Tibial nerve (tissue), 3 donors: ENCODE measurements around the gene DEF6.

Experiments used
- POLR2A ChIP-seq, 2 donors: fragments of 450-650 bp; IDR thresholded peaks; one replicate each; pipeline ENCODE4 v1.6.1; 2017; ENCODE audit warnings: antibody characterized with exemption in 2 of 2, mild to moderate bottlenecking in 2 of 2, moderate library complexity in 2 of 2
- TF ChIP-seq, protein P1 (sequence below), 5 experiments: fragments of 200-600 bp in 3 of 5; fragments of 450-650 bp in 2 of 5; sonication (generic) in 3 of 5; IDR thresholded peaks; one replicate each; pipeline ENCODE4 v1.5.1; 2016 to 2019; ENCODE audit warnings: antibody characterized with exemption in 5 of 5, mild to moderate bottlenecking in 3 of 5, moderate library complexity in 2 of 5

DNA sequence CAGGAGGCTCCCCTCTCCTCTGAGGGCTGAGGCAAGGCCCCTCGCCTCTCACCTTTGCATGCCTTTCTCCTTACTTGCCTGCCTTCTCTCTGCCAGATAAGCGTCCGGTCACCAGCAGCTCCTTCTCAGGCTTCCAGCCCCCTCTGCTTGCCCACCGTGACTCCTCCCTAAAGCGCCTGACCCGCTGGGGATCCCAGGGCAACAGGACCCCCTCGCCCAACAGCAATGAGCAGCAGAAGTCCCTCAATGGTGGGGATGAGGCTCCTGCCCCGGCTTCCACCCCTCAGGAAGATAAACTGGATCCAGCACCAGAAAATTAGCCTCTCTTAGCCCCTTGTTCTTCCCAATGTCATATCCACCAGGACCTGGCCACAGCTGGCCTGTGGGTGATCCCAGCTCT lies 23.5 kb downstream of the DEF6 start:
- TF ChIP-seq, protein P1, sequence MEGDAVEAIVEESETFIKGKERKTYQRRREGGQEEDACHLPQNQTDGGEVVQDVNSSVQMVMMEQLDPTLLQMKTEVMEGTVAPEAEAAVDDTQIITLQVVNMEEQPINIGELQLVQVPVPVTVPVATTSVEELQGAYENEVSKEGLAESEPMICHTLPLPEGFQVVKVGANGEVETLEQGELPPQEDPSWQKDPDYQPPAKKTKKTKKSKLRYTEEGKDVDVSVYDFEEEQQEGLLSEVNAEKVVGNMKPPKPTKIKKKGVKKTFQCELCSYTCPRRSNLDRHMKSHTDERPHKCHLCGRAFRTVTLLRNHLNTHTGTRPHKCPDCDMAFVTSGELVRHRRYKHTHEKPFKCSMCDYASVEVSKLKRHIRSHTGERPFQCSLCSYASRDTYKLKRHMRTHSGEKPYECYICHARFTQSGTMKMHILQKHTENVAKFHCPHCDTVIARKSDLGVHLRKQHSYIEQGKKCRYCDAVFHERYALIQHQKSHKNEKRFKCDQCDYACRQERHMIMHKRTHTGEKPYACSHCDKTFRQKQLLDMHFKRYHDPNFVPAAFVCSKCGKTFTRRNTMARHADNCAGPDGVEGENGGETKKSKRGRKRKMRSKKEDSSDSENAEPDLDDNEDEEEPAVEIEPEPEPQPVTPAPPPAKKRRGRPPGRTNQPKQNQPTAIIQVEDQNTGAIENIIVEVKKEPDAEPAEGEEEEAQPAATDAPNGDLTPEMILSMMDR (IDR thresholded peaks at IDR 0.05) = no peak
- TF ChIP-seq POLR2A (IDR thresholded peaks at IDR 0.05) = no peak
